HEK293 (cell line): ENCODE data around the gene LRRC23.
A peak's percentile ranks its signal among the peaks of the same experiment; 100 is the strongest.

Experiments used
- CTCF ChIA-PET: fragments of 350-600 bp; formaldehyde crosslinking; extraction: SDS; loops from one replicate; lab custom pipeline; 2021; ENCODE audit warnings: antibody characterized with exemption; lab: Yijun Ruan, JAX
- POLR2A ChIA-PET: fragments of 300-600 bp; formaldehyde crosslinking; extraction: SDS; loops from one replicate; lab custom pipeline; 2020; ENCODE audit warnings: antibody characterized with exemption, inconsistent platforms; lab: Yijun Ruan, JAX
- H3K27ac ChIP-seq: fragments of 200-500 bp; sonication (Bioruptor generic); 2 replicates; pipeline ENCODE4 v1.5.1; 2014; ENCODE audit warnings: low read depth, low read length, control low read depth, inconsistent platforms; ENCODE audit errors: extremely low read depth
- H3K36me3 ChIP-seq, 2 experiments: fragments of 200-500 bp in 1 of 2; sonication (Bioruptor generic) in 1 of 2; 1 replicate in 1 of 2; 2 replicates in 1 of 2; pipeline ENCODE4 v1.5.1; 2014 to 2017; ENCODE audit warnings: inconsistent platforms in 2 of 2, low read length in 2 of 2; ENCODE audit not compliant: control insufficient read depth in 2 of 2, insufficient read depth in 1 of 2
- H3K4me1 ChIP-seq: fragments of 200-500 bp; sonication (Bioruptor generic); 2 replicates; pipeline ENCODE4 v1.5.1; 2014; ENCODE audit warnings: mild to moderate bottlenecking, low read length, inconsistent platforms; ENCODE audit not compliant: control insufficient read depth, insufficient read depth
- H3K4me3 ChIP-seq: 2 replicates; pipeline ENCODE4 v1.5.1; 2011; ENCODE audit warnings: low read depth, mild to moderate bottlenecking, control low read depth, low read length, moderate library complexity
- H3K9me3 ChIP-seq: fragments of 200-500 bp; sonication (Bioruptor generic); 2 replicates; pipeline ENCODE4 v1.5.1; 2014; ENCODE audit warnings: low read depth, low read length, inconsistent platforms; ENCODE audit not compliant: control insufficient read depth, insufficient read depth
- CTCF ChIP-seq: fragments of 450-650 bp; formaldehyde crosslinking; IDR thresholded peaks from 2 replicates; pipeline ENCODE4 v1.5.1; 2016; ENCODE audit warnings: missing biosample characterization, missing genetic modification characterization
- GFI1B ChIP-seq: fragments of 450-650 bp; formaldehyde crosslinking; IDR thresholded peaks from 2 replicates; pipeline ENCODE4 v1.5.1; 2016; ENCODE audit warnings: missing biosample characterization, missing genetic modification characterization
- GLIS1 ChIP-seq: fragments of 450-650 bp; formaldehyde crosslinking; IDR thresholded peaks from 2 replicates; pipeline ENCODE4 v1.5.1; 2016; ENCODE audit warnings: missing biosample characterization, missing genetic modification characterization
- YY2 ChIP-seq: fragments of 450-650 bp; formaldehyde crosslinking; IDR thresholded peaks from 2 replicates; pipeline ENCODE4 v1.5.1; 2016; ENCODE audit warnings: missing biosample characterization, missing genetic modification characterization
- ZBTB20 ChIP-seq: fragments of 450-650 bp; formaldehyde crosslinking; IDR thresholded peaks from 2 replicates; pipeline ENCODE4 v1.5.1; 2016; ENCODE audit warnings: missing biosample characterization, missing genetic modification characterization
- ZBTB8A ChIP-seq: fragments of 450-650 bp; formaldehyde crosslinking; IDR thresholded peaks from 2 replicates; pipeline ENCODE4 v1.5.1; 2016; ENCODE audit warnings: missing biosample characterization, missing genetic modification characterization
- ZNF114 ChIP-seq: fragments of 450-650 bp; formaldehyde crosslinking; IDR thresholded peaks from 2 replicates; pipeline ENCODE4 v1.5.0; 2017; ENCODE audit warnings: missing biosample characterization, missing genetic modification characterization
- ZNF146 ChIP-seq: fragments of 450-650 bp; formaldehyde crosslinking; IDR thresholded peaks from 2 replicates; pipeline ENCODE4 v1.5.1; 2016; ENCODE audit warnings: missing biosample characterization, missing genetic modification characterization
- ZNF211 ChIP-seq: fragments of 450-650 bp; formaldehyde crosslinking; IDR thresholded peaks from 2 replicates; pipeline ENCODE4 v1.5.1; 2016; ENCODE audit warnings: low read depth, missing biosample characterization, missing genetic modification characterization
- ZNF23 ChIP-seq: fragments of 450-650 bp; formaldehyde crosslinking; IDR thresholded peaks from 2 replicates; pipeline ENCODE4 v1.5.1; 2016; ENCODE audit warnings: missing biosample characterization, missing genetic modification characterization, borderline replicate concordance
- ZNF239 ChIP-seq: fragments of 450-650 bp; formaldehyde crosslinking; IDR thresholded peaks from 2 replicates; pipeline ENCODE4 v1.5.1; 2016; ENCODE audit warnings: missing biosample characterization, missing genetic modification characterization
- ZNF324 ChIP-seq: fragments of 450-650 bp; formaldehyde crosslinking; IDR thresholded peaks from 2 replicates; pipeline ENCODE4 v1.5.1; 2016; ENCODE audit warnings: missing biosample characterization, missing genetic modification characterization
- ZNF366 ChIP-seq: fragments of 450-650 bp; formaldehyde crosslinking; conservative IDR thresholded peaks from 2 replicates; pipeline ENCODE4 v1.5.1; 2016; ENCODE audit warnings: missing biosample characterization, missing genetic modification characterization
- ZNF426 ChIP-seq: fragments of 450-650 bp; formaldehyde crosslinking; IDR thresholded peaks from 2 replicates; pipeline ENCODE4 v1.5.1; 2017; ENCODE audit warnings: missing biosample characterization, missing genetic modification characterization, mild to moderate bottlenecking, inconsistent platforms, moderate library complexity
- ZNF449 ChIP-seq: fragments of 450-650 bp; formaldehyde crosslinking; IDR thresholded peaks from 2 replicates; pipeline ENCODE4 v1.5.1; 2017; ENCODE audit warnings: missing biosample characterization, mild to moderate bottlenecking, missing genetic modification characterization, moderate library complexity
- ZNF510 ChIP-seq: fragments of 450-650 bp; formaldehyde crosslinking; IDR thresholded peaks from 2 replicates; pipeline ENCODE4 v1.5.1; 2018; ENCODE audit warnings: mild to moderate bottlenecking, missing genetic modification characterization, missing biosample characterization; ENCODE audit not compliant: insufficient replicate concordance
- ZNF596 ChIP-seq: fragments of 450-650 bp; IDR thresholded peaks from 2 replicates; pipeline ENCODE4 v1.5.0; 2018; ENCODE audit warnings: missing biosample characterization, mild to moderate bottlenecking, missing genetic modification characterization, moderate library complexity
- ZNF837 ChIP-seq: fragments of 450-650 bp; formaldehyde crosslinking; IDR thresholded peaks from 2 replicates; pipeline ENCODE4 v1.5.1; 2016; ENCODE audit warnings: missing biosample characterization, missing genetic modification characterization
- ZSCAN23 ChIP-seq: fragments of 450-650 bp; formaldehyde crosslinking; IDR thresholded peaks from 2 replicates; pipeline ENCODE4 v1.5.1; 2016; ENCODE audit warnings: missing biosample characterization, missing genetic modification characterization
- TF ChIP-seq, protein P1 (sequence below): fragments of 450-650 bp; formaldehyde crosslinking; IDR thresholded peaks from 2 replicates; pipeline ENCODE4 v1.5.1; 2016; ENCODE audit warnings: missing biosample characterization, missing genetic modification characterization, low read depth
- TF ChIP-seq, protein P2 (sequence below): fragments of 450-650 bp; formaldehyde crosslinking; IDR thresholded peaks from 2 replicates; pipeline ENCODE4 v1.5.1; 2017; ENCODE audit warnings: missing biosample characterization, missing genetic modification characterization

Gene LRRC23

DNA sequence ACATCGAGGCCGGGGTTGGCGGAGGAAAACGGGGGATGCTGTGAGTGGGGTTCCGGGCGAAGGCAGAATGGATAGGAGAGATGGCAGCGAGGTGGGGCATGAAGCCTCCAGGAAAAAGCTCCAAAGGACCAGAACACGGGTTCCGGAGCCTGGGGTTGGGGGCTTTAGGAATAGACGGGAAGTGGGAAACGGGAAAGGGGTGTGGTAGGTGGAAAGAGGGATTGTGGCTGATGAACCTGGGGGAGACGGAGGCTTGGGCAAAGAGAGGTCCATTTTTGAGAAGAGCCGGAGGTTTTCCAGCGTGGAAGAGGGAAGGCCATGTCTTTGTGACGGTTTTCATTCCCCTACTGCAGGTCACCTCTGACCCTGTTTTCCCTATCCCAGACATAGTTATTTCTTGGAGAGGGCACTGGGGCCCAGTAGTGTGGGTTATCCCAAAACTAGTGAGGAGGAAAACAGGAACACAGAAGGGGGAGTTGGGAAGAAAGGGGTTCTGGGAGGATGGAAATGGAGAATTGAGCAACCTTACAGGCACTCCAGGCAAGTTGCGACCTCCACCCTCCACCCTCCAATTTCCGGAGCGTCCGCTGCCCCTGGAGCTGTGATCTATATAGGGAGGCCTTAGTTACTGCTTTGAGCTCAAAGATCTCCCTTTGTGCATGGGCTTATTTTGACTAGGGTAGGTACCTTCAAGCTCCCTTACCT lies 24.2 kb downstream of the LRRC23 start (continued):
- no peak for TF ChIP-seq ZNF239 (tag by site-specific recombination)
- TF ChIP-seq CTCF (tag by site-specific recombination), result no peak
- no peak for TF ChIP-seq ZNF837
- TF ChIP-seq ZNF146 (tag by site-specific recombination), result no peak
- TF ChIP-seq, protein P1, sequence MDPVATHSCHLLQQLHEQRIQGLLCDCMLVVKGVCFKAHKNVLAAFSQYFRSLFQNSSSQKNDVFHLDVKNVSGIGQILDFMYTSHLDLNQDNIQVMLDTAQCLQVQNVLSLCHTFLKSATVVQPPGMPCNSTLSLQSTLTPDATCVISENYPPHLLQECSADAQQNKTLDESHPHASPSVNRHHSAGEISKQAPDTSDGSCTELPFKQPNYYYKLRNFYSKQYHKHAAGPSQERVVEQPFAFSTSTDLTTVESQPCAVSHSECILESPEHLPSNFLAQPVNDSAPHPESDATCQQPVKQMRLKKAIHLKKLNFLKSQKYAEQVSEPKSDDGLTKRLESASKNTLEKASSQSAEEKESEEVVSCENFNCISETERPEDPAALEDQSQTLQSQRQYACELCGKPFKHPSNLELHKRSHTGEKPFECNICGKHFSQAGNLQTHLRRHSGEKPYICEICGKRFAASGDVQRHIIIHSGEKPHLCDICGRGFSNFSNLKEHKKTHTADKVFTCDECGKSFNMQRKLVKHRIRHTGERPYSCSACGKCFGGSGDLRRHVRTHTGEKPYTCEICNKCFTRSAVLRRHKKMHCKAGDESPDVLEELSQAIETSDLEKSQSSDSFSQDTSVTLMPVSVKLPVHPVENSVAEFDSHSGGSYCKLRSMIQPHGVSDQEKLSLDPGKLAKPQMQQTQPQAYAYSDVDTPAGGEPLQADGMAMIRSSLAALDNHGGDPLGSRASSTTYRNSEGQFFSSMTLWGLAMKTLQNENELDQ, result no peak
- TF ChIP-seq, all 188 proteins: peak for 22

DNA sequence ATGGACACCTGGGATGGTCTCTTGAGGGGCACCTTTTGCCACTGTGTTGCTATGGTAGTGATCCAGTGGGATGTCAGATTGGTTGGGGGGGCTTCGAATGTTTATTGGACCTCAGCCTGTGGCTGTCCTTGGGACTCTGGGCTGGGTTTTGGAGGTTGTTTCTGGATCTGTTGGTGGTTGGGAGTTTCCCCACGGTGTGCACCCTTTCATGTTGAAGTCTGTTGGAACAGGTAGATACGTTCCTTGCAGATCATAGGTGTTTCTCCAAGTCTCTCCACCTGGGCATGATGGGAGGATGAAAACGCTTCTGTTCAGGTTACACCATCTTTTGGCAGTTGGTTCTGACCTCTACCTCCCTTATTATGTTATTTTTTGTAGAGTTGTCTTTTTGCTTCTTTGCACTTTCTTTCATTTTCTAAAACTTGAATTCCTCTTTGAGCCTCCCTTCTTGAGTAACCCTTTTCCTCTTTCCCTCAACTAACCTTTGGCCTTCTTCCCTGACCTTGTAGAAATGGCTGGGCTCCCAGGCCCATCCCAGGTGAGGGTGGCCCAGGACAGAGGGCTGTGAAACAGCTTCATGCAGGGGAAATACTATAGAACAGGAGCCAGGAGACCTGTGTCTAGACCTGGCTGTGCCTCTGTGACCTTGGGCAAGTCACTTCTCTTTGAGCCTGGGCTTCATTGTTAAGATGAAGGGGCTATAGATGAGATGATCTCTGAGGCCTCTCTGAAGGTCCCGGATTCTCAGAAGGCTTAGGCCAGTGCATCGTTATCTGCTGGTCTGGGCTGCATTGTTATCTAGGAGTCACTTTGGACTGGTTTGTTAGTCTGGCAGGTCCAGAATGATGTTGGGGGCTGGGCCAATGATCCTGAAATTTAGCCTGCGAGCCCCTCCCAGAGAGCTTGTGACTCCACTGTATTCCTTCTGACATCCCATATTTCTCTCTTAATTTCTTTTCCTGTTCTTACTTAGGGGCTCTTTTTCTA lies 25.1 kb downstream of the LRRC23 start:
- CTCF ChIA-PET, result interaction anchor here (0.8 to 1.2 kb wide), 3 partner anchors 8 to 57 kb away, joined by 3 to 5 read pairs (median 4); partner anchors contain the start of gene SPSB2

DNA sequence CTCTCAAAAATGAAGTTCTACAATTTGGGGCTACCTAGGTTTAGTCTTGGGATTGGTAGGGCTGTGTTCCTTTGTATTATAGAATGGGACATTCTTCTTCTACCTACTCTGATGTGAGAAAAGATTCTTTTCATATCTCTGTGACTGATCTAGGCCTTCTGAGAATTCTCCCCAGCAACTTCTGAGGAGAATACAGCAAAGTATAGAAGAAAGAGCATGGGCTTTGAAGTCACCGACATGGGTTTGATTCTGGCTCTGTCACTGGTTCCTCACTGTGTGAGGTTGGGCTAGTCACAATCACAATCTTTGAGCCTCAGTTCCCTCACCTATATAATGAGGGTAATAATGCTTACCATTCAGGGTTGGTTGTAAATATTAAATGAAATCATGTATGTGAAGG lies 28.1 kb downstream of the LRRC23 start:
- no peak for TF ChIP-seq ZSCAN23 (tag by site-specific recombination)
- no peak for TF ChIP-seq ZNF426 (tag by site-specific recombination)
- TF ChIP-seq YY2, result no peak
- TF ChIP-seq, protein P2, sequence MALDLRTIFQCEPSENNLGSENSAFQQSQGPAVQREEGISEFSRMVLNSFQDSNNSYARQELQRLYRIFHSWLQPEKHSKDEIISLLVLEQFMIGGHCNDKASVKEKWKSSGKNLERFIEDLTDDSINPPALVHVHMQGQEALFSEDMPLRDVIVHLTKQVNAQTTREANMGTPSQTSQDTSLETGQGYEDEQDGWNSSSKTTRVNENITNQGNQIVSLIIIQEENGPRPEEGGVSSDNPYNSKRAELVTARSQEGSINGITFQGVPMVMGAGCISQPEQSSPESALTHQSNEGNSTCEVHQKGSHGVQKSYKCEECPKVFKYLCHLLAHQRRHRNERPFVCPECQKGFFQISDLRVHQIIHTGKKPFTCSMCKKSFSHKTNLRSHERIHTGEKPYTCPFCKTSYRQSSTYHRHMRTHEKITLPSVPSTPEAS (tag by site-specific recombination), result no peak
- TF ChIP-seq ZNF23 (tag by site-specific recombination), result no peak
- no peak for TF ChIP-seq GFI1B (tag by site-specific recombination)
- no peak for TF ChIP-seq GLIS1 (tag by site-specific recombination)
- TF ChIP-seq, all 188 proteins: peak for 0
- Histone ChIP-seq H3K4me1 (peaks cover 6% of the 10 kb centered on the region), H3K4me3 (no peak overlapping the region), H3K36me3 (peaks cover 20 to 62% of the 10 kb centered on the region in 2 experiments), H3K9me3 (no peaks in the 10 kb centered on the region), H3K27ac (no peak overlapping the region)
- ChIA-PET POLR2A (interaction anchor here (1.1 to 1.3 kb wide), 2 partner anchors 10 to 14 kb away, joined by 3 read pairs; partner anchors contain the start of gene RNU7-1), CTCF (interaction anchor here (1.0 to 3.5 kb wide), 3 partner anchors 8 to 32 kb away, joined by 3 to 27 read pairs (median 8); partner anchors contain the start of genes C12orf57 and RNU7-1)

More for the DNA sequence above, 25.1 kb downstream of the LRRC23 start:
- POLR2A ChIA-PET, result interaction anchor here (1.0 to 2.0 kb wide), 4 partner anchors 8 to 58 kb away, joined by 4 to 11 read pairs (median 6); partner anchors contain the start of genes C12orf57, RNU7-1 and SPSB2
- peak overlapping the region; percentile 74 for H3K4me3 ChIP-seq
- H3K36me3 ChIP-seq, result peaks cover 11 to 41% of the 10 kb centered on the region in 2 experiments
- TF ChIP-seq ZNF324 (tag by site-specific recombination) (no peak), ZNF366 (tag by site-specific recombination) (0 out of 2 replicates have a peak, but pooled peaks have one; percentile 34), ZNF596 (tag by site-specific recombination) (no peak), ZBTB20 (tag by site-specific recombination) (no peak), ZNF211 (tag by site-specific recombination) (no peak), ZNF510 (tag by site-specific recombination) (no peak), ZBTB8A (tag by site-specific recombination) (no peak), ZNF114 (tag by site-specific recombination) (no peak), ZNF449 (tag by site-specific recombination) (0 out of 2 replicates have a peak, but pooled peaks have one; percentile 15)
- H3K9me3 ChIP-seq, result no peaks in the 10 kb centered on the region
- H3K4me1 ChIP-seq, result peaks cover 24% of the 10 kb centered on the region
- H3K27ac ChIP-seq, result peak overlapping the region; percentile 44; the same call in 1 of the 2 replicates
